DMS114 treated with DMSO at 0.1 percent for 48 hours (cell line): ENCODE data around the gene UQCRC1.
"Not testable (repeated sequence)": the region's sequence is repeated elsewhere in the genome, so short reads cannot be mapped to it uniquely, and the experiment has no call there.

Experiments
- DNase-seq: peaks from one replicate; lab custom pipeline; 2025; ENCODE audit not compliant: unreplicated experiment; lab: John Stamatoyannopoulos, UW

Gene UQCRC1

DNA sequence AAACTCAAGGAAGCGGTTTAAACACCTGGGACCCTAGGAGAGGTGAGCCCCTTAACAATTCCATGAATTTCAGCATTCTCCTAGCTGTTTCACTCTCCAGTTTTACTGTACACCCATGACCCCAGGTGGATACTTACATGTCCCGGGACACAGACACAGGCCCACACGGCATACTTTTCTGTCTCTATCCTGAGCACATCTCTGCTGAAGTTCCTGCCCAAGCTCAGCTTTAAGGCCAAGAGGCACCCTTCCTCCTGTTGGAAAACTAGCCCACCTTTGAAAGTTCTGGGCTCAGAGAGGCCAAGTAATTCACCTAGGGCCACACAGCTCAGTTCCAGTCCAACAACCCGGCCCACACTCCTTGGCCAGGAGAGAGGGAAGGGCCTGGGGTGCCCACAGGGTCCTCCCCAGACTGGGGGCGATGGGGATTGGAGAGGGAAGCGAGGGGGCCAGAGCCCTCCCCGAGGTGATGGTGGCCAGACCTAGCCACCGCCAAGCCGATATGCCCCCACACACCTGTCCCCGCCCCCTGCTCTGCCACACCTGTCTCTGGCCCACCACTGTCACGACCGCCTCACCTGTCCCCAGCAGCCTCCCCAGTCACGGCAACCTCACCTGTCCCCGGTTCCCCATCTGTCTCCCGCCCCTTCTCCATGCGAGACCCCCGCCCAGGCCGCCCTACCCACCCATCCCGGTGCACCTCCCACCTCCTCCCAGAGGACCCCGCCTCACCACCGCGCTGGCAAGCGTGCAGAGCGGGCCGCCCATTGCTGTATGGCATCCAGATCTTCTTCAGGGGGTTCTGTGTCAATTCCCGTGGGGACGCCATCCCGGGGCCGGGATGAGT lies 53.3 kb downstream of the UQCRC1 start:
- no peak for DNase-seq

DNA sequence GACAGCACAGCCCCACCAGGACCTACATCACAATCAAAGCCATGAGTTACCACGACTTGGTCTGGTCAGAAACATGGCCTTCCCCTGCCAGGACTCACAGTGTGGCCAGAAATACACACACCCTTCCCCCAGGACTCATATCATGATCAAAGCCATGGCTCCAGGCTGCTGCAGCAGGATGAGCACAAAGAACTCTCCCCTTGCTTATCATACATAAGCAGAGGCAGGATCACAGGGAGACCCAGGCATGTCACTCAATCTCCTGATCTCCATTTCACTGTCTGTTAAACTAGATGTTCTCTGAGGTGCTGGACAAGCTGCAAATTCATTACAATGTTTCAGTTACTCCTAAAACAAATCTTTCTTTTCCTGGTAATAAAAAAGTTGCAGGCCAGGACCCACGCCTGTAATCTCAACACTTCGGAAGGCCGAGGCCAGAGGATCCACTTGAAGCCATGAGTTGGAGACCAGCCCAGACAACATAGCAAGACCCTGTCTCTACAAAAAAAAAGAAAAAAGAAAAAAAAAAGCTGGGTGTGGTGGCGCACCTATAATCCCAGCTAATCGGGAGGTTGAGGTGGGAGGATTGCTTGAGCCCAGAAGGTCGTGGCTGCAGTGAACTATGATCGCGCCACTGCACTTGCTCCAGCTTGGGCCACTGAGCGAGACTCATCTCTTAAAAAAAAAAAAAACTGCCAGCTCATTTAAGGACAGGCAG lies 54.1 kb downstream of the UQCRC1 start:
- DNase-seq, result no peak

DNA sequence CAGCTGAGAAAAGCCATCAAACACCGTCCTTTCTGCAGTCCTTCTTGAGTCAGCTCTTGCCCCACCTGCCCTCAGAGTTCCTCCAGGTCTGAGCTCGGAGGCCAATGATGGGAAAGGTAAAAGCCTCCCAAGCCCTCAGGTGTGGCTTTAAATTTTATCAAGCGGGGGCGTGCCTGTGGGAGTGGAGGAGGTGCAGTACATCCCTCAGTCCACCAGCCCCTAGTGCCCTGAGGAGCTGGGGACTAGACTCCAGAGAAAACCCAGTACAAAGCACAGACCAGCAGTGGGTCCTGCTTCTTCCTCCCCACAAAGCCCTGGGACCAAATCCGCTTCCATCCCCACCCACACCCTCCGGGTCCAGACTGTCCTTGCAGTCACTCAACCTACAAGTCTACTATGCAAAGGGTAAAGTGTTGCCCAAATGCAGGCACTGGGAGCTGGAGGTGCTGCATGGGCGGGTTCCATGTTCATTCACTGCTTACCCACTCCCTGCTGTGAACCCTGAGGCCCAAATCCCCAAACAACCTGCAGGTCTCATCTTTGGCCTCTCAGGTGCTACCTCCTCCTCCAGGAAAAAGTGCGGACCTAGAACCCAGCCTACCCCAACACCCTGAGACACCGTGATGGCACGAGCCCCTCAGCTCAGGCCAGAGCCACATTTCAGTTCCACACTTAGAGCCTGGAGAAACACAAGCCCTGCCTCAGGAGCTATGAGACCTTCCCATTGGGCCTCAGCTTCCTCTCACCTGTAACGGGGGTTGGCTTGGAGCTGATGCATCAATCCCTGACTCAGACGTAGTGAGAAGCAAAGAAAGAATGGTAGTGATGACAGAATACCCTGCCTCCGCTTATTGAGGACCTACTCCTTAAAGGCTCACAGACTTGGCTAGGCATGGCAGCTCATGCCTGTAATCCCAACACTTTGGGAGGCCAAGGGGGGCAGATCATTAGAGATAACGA lies 55.3 kb downstream of the UQCRC1 start:
- DNase-seq, result no peak

GRCh38 chr3:48553361-48553760 lies 56.1 kb downstream of the UQCRC1 start:
- DNase-seq, result no peak

DNA sequence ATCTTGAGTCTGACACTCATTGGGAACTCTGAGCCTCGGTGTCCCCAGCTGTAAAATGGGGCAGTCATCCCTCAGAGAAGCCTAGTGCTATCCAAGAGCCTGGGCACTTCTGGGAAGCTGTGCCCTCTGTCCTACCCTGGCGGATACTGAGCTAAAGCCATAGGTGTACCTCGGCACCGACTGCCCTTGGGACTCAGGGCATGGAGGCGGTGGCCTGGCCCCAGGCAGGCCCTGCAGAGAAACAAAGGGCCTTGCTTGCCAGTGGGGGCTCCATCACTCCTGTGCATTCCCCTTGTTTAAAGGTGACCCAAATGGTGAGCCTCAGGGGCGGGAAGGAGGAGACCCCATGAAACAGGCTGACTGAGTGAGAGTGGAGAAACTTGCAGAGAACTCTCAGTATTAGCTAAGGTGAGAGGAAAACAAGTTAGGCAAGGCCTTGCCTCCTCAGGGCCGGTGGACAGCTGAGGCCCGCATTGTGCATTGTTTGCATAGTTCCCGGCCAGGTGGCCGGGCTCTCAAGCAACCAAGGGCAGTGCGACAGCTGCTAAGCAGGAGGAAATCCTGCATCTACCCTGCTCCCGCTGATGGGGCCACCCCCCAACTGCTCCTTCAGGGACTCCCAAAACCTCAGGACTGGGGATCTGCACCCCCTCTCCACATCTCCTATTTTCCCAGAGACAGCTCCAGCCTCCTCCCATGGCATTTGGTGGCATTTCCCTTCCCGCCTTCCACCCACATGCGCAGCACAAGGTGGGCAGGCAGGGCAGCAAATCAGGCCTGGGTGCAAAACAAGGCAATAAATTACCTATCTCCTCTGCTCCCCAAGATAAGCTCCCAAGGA lies 57.1 kb downstream of the UQCRC1 start:
- DNase-seq, result no peak

GRCh38 chr3:48551651-48552050 lies 57.8 kb downstream of the UQCRC1 start:
- not testable (repeated sequence) for DNase-seq
